CD4-positive, CD25-positive, alpha-beta regulatory T cell (primary cell): ENCODE measurements around the gene ANAPC7. TPM values are rescaled to one million over a fixed set of nuclear protein-coding genes. Genes with fewer than 3 reads are reported as not detected.
"Not testable (repeated sequence)": the region's sequence is repeated elsewhere in the genome, so short reads cannot be mapped to it uniquely, and the experiment has no call there.

Experiments used
- ATAC-seq, 2 donors: fragments of 150-1000 bp; cut with Tn5 transposase; one replicate each; pipeline ENCODE4 v1.10.0; 2021; ENCODE audit warnings: low read depth in 2 of 2, moderate number of reproducible peaks in 2 of 2, moderate library complexity in 1 of 2
- DNase-seq, 3 donors: peaks; one replicate each; pipeline versions ENCODE4 v3.0.0 to v3.0.0-alpha.2; 2012 to 2022; ENCODE audit warnings: mixed read lengths in 1 of 3
- H3K27ac ChIP-seq: one replicate; pipeline ENCODE4 v1.7.0; 2013; ENCODE audit warnings: mild to moderate bottlenecking, low read length; ENCODE audit not compliant: insufficient read depth, poor library complexity, severe bottlenecking
- H3K27me3 ChIP-seq: one replicate; pipeline ENCODE4 v1.7.0; 2013; ENCODE audit warnings: low read length; ENCODE audit not compliant: control insufficient read depth, insufficient read depth
- H3K36me3 ChIP-seq: one replicate; pipeline ENCODE4 v1.7.0; 2013; ENCODE audit warnings: mild to moderate bottlenecking, low read length, moderate library complexity; ENCODE audit not compliant: control insufficient read depth, insufficient read depth
- H3K4me1 ChIP-seq: 2 replicates; pipeline ENCODE4 v1.7.0; 2013; ENCODE audit warnings: mild to moderate bottlenecking, low read length; ENCODE audit not compliant: insufficient read depth, control insufficient read depth, poor library complexity, severe bottlenecking
- H3K4me3 ChIP-seq: one replicate; pipeline ENCODE4 v1.7.0; 2013; ENCODE audit warnings: low read depth, mild to moderate bottlenecking, low read length, moderate library complexity
- H3K9me3 ChIP-seq, 2 experiments: 1 replicate in 1 of 2; 2 replicates in 1 of 2; pipeline ENCODE4 v1.7.0; 2013; ENCODE audit warnings: low read length in 2 of 2, mild to moderate bottlenecking in 1 of 2, moderate library complexity in 1 of 2; ENCODE audit not compliant: control insufficient read depth in 2 of 2
- H3K27ac Mint-ChIP-seq, 3 donors: one replicate each; pipeline ENCODE4 v1.8.0; 2020 to 2022; ENCODE audit warnings: mild to moderate bottlenecking in 3 of 3, mixed read lengths in 3 of 3, moderate library complexity in 2 of 3
- H3K27me3 Mint-ChIP-seq: one replicate; pipeline ENCODE4 v1.8.0; 2022; ENCODE audit warnings: mild to moderate bottlenecking, mixed read lengths
- H3K36me3 Mint-ChIP-seq: one replicate; pipeline ENCODE4 v1.8.0; 2020; ENCODE audit warnings: mixed read lengths
- H3K4me1 Mint-ChIP-seq, 4 donors: one replicate each; pipeline ENCODE4 v1.8.0; 2020 to 2022; ENCODE audit warnings: mixed read lengths in 4 of 4, mild to moderate bottlenecking in 1 of 4
- H3K4me3 Mint-ChIP-seq, 4 donors: one replicate each; pipeline ENCODE4 v1.8.0; 2020 to 2022; ENCODE audit warnings: mild to moderate bottlenecking in 4 of 4, mixed read lengths in 4 of 4, moderate library complexity in 3 of 4
- H3K9me3 Mint-ChIP-seq, 7 donors: one replicate each; pipeline ENCODE4 v1.8.0; 2020 to 2022; ENCODE audit warnings: mixed read lengths in 7 of 7, mild to moderate bottlenecking in 3 of 7, moderate library complexity in 2 of 7
- polyA plus RNA-seq, 4 donors: library from polyadenylated mRNA; unstranded; fragments of 300-500 nt; fragmentation: Illumina TruSeq; gene quantifications; one replicate each; pipeline ENCODE4 v1.2.3, GENCODE V29; 2021
- total RNA-seq: library from RNA; stranded (reverse); gene quantifications from one replicate; pipeline ENCODE4 v1.2.3, GENCODE V29; 2022

Gene ANAPC7
- total and polyA plus RNA-seq, 5 donors from 2014 or later, result 25.3 to 38.4 (median 26.5) TPM

DNA sequence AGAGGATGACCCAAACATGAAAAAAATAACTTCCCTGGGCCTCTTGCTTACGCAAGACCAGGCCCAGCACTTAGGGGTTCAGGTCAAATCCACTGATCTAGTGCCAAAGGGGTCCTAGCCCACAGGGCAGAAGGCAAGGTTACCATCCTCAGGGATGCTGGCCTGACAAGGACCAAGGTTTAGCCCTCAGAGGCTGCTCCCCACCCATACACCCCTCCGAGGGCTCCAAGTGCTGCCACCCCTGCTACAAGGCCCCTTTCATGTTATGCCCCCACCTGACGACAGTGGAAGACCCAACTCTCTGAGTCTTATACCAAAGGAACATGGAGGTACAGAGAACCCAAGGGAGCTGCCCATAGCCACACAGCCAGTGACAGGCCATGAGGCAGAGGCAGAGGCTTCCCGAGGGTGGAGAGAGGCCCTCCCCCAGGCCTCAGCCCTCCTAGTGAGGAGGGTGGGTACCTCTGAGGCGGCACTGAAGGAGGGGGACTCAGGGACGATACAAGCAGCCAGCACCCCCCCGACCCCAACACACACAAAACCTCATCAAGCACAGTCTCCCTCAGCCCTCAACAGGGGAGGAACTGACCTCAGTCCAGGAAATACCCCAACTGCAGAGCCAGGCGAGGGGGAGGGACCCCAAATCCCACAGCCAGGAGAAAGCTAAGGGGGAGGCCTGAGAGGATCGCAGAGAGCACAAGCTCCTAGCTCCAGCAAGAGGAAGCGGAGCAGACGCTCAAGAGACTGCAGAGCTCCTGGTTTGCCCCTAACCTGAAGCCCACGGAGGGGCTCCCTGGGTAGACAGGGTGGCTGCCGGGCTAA lies 37.0 kb downstream of the ANAPC7 start:
- Mint-ChIP-seq H3K36me3 (no peaks in the 10 kb centered on the region), H3K4me1 (no peaks in the 10 kb centered on the region), H3K27me3 (no peaks in the 10 kb centered on the region), H3K27ac (no peak overlapping the region), H3K4me3 (no peak overlapping the region), H3K9me3 (no peaks in the 10 kb centered on the region)
- no peaks in the 10 kb centered on the region for H3K27me3 ChIP-seq
- ATAC-seq (no peak), DNase-seq (no peak)
- no peaks in the 10 kb centered on the region for H3K36me3 ChIP-seq
- no peaks in the 10 kb centered on the region for H3K9me3 ChIP-seq
- H3K4me3 ChIP-seq, result no peak overlapping the region
- no peak overlapping the region for H3K27ac ChIP-seq
- no peaks in the 10 kb centered on the region for H3K4me1 ChIP-seq

- peak overlapping the region in 1 of 3 donors; percentile 17 for H3K27ac Mint-ChIP-seq
These were observed 37.8 kb downstream of the ANAPC7 start for GRCh38 chr12:110365489-110366320.

GRCh38 chr12:110361216-110361615 lies 42.3 kb downstream of the ANAPC7 start:
- H3K27ac ChIP-seq, result no peak overlapping the region
- DNase-seq, result no peak
- ATAC-seq, result no peak
- Mint-ChIP-seq H3K27ac (no peak overlapping the region), H3K4me3 (no peak overlapping the region), H3K27me3 (no peaks in the 10 kb centered on the region), H3K4me1 (peaks cover 0 to 1% (median 0%) of the 10 kb centered on the region in 4 donors), H3K36me3 (no peaks in the 10 kb centered on the region), H3K9me3 (no peaks in the 10 kb centered on the region)
- no peaks in the 10 kb centered on the region for H3K36me3 ChIP-seq
- no peaks in the 10 kb centered on the region for H3K4me1 ChIP-seq
- no peaks in the 10 kb centered on the region for H3K27me3 ChIP-seq
- H3K9me3 ChIP-seq, result no peaks in the 10 kb centered on the region
- H3K4me3 ChIP-seq, result no peak overlapping the region

More at GRCh38 chr12:110365489-110366320, 37.8 kb downstream of the ANAPC7 start:
- no peak for DNase-seq
- Histone ChIP-seq H3K27ac (no peak overlapping the region), H3K4me3 (no peak overlapping the region), H3K36me3 (no peaks in the 10 kb centered on the region), H3K4me1 (no peaks in the 10 kb centered on the region), H3K27me3 (no peaks in the 10 kb centered on the region), H3K9me3 (no peaks in the 10 kb centered on the region)
- no peaks in the 10 kb centered on the region for H3K4me1 Mint-ChIP-seq
- no peaks in the 10 kb centered on the region for H3K9me3 Mint-ChIP-seq
- no peak overlapping the region for H3K4me3 Mint-ChIP-seq
- no peaks in the 10 kb centered on the region for H3K36me3 Mint-ChIP-seq
- H3K27me3 Mint-ChIP-seq, result no peaks in the 10 kb centered on the region
- no peak for ATAC-seq

DNA sequence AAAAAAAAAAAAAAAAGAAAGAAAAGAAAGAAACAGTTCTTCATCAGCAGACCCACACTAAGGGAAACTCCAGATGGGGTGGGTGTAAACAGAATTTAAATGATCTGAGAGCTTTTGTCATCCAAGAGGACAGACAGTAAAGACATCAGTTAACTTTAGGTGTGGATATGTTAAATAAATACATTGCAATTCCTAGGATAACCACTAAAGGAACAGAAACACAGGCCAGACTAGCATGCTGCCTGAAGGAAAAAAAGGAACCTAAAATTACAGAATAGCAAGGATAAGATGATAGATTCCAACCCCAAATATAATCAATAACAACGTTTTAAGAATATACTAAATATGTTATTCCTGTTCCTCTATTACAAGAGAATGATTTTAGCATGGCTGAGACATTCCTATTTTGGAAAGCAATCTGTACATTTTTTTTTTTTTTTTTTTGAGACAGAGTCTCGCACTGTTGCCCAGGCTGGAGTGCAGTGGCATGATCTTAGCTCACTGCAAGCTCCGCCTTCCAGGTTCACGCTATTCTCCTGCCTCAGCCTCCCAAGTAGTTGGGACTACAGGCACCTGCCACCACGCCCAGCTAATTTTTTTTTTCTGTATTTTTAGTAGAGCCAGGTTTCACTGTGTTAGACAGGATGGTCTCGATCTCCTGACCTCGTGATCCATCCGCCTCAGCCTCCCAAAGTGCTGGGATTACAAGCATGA lies 45.0 kb downstream of the ANAPC7 start:
- H3K27me3 ChIP-seq, H3K36me3 Mint-ChIP-seq, H3K9me3 ChIP-seq, H3K27ac Mint-ChIP-seq, H3K27ac ChIP-seq, H3K27me3 Mint-ChIP-seq, ATAC-seq, DNase-seq, H3K9me3 Mint-ChIP-seq, H3K4me3 Mint-ChIP-seq, H3K4me1 ChIP-seq, H3K36me3 ChIP-seq, H3K4me1 Mint-ChIP-seq, H3K4me3 ChIP-seq: not testable (repeated sequence)

GRCh38 chr12:110355073-110355472 lies 48.4 kb downstream of the ANAPC7 start:
- Mint-ChIP-seq H3K27ac (peak overlapping the region in 1 of 3 donors; percentile 25), H3K4me3 (no peak overlapping the region), H3K36me3 (no peaks in the 10 kb centered on the region), H3K9me3 (no peaks in the 10 kb centered on the region), H3K27me3 (no peaks in the 10 kb centered on the region), H3K4me1 (peaks cover 3 to 13% (median 9%) of the 10 kb centered on the region in 4 donors)
- Histone ChIP-seq H3K27me3 (no peaks in the 10 kb centered on the region), H3K36me3 (no peaks in the 10 kb centered on the region), H3K4me1 (peaks cover 3% of the 10 kb centered on the region), H3K9me3 (no peaks in the 10 kb centered on the region), H3K27ac (no peak overlapping the region), H3K4me3 (no peak overlapping the region)
- ATAC-seq (peak in 1 of 2 donors; percentile 47), DNase-seq (peak in 2 of 3 donors; percentile 12 to 42)

DNA sequence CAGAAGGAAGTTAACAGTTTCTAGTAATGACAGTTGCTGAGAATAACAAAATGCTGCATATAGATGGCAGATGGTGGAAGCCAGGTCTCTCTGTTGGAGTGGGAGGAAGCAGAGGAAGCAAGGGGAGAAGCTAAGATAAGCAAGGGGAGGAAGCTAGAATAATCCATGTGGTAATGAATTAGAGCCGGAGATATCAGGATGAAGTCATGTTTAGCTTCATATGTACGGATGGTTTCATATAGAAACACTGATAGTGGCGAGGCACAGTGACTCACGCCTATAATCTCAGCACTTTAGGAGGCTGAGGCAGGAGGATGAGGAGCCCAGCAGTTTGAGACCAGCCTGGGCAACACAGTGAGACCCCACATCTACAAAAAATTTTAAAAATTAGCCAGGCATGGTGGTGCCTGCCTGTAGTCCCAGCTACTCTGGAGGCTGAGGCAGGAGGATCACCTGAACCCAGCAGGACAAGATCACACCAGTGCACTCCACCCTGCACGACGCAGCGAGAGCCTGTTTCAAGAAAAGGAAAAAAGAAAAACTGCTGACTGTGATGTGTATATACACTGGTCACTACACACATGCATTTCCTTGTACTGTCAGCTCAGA lies 49.2 kb downstream of the ANAPC7 start:
- Histone ChIP-seq H3K4me1 (peaks cover 11% of the 10 kb centered on the region), H3K27me3 (no peaks in the 10 kb centered on the region), H3K36me3 (no peaks in the 10 kb centered on the region), H3K9me3 (no peaks in the 10 kb centered on the region), H3K4me3 (no peak overlapping the region), H3K27ac (no peak overlapping the region)
- no peaks in the 10 kb centered on the region for H3K36me3 Mint-ChIP-seq
- H3K27ac Mint-ChIP-seq, result peak overlapping the region in 1 of 3 donors; percentile 3
- DNase-seq (no peak), ATAC-seq (no peak)
- H3K27me3 Mint-ChIP-seq, result no peaks in the 10 kb centered on the region
- H3K9me3 Mint-ChIP-seq, result no peaks in the 10 kb centered on the region
- peaks cover 10 to 21% (median 17%) of the 10 kb centered on the region in 4 donors for H3K4me1 Mint-ChIP-seq
- H3K4me3 Mint-ChIP-seq, result no peak overlapping the region

DNA sequence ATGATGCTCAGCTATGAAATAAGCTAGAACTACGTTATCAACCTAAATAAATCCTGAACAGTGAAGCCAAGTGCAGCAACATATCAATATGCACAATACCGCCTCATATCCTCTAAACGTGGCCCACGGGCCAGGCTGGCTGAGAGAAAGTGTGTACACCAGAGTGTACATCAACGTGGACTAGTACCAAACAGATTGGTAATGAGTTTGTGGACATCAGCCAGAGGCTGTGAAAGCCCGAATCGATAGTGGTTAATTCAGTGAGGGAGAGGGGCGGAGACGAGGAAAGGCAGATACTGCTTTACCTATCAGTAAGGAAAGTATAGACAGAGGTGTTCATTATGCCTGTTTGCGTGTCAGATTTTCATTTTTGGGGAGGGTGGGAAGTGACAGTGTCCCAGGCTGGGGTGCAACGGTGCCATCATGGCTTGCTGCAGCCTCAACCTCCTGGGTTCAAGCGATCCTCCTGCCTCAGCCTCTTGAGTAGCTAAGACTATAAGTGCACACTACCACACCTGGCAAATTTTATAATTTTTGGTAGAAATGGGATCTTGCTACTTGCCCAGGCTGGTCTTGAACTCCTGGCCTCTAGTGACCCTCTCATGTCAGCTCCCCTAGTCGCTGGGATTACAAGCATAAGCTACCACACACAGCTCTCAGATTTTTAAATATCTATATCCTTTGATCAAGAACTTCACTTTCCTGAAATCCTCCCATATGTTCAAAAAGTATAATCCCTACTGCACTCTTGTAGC lies 50.1 kb downstream of the ANAPC7 start:
- Mint-ChIP-seq H3K4me3 (no peak overlapping the region), H3K27me3 (no peaks in the 10 kb centered on the region), H3K27ac (peak overlapping the region in 1 of 3 donors; percentile 41), H3K9me3 (no peaks in the 10 kb centered on the region), H3K36me3 (no peaks in the 10 kb centered on the region), H3K4me1 (peaks cover 10 to 24% (median 18%) of the 10 kb centered on the region in 4 donors)
- no peak for DNase-seq
- Histone ChIP-seq H3K27me3 (no peaks in the 10 kb centered on the region), H3K4me1 (peaks cover 19% of the 10 kb centered on the region), H3K36me3 (peaks cover 2% of the 10 kb centered on the region), H3K4me3 (no peak overlapping the region), H3K9me3 (no peaks in the 10 kb centered on the region), H3K27ac (no peak overlapping the region)
- ATAC-seq, result no peak
